PC-9 (cell line): ENCODE results near the gene RREB1.

Source experiments
- EZH2 ChIP-seq: fragments of 200-600 bp; sonication (generic); IDR thresholded peaks from 2 replicates; pipeline ENCODE4 v1.8.0; 2017; ENCODE audit warnings: antibody characterized with exemption, low read depth
- TF ChIP-seq, protein P1 (sequence below): fragments of 200-600 bp; sonication (generic); conservative IDR thresholded peaks from 2 replicates; pipeline ENCODE4 v1.6.1; 2017; ENCODE audit warnings: mixed run types, antibody characterized with exemption, mild to moderate bottlenecking, moderate library complexity

DNA sequence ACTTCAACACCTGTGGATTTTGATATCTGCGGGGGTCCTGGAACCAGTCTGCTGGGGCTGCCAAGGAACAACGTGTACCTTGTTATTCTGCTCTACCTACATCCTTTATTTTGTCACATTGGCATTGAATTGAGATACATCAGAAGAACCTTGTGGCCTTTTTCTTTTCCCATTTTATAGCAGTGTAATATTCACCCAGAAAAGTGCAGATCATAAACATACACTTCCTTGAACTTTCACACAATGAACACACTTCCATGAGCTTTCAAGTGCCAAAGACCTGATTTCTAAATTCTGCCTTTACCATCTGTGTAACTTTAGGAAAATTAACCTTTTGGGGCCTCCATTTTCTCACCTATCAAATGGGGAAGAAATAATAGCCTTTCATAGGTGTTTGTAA lies 29.9 kb upstream of the RREB1 start:
- TF ChIP-seq, protein P1, sequence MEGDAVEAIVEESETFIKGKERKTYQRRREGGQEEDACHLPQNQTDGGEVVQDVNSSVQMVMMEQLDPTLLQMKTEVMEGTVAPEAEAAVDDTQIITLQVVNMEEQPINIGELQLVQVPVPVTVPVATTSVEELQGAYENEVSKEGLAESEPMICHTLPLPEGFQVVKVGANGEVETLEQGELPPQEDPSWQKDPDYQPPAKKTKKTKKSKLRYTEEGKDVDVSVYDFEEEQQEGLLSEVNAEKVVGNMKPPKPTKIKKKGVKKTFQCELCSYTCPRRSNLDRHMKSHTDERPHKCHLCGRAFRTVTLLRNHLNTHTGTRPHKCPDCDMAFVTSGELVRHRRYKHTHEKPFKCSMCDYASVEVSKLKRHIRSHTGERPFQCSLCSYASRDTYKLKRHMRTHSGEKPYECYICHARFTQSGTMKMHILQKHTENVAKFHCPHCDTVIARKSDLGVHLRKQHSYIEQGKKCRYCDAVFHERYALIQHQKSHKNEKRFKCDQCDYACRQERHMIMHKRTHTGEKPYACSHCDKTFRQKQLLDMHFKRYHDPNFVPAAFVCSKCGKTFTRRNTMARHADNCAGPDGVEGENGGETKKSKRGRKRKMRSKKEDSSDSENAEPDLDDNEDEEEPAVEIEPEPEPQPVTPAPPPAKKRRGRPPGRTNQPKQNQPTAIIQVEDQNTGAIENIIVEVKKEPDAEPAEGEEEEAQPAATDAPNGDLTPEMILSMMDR: no peak
- no peak for TF ChIP-seq EZH2
